ENCODE measurements around the gene RBFOX2.
"Not testable (repeated sequence)": the region's sequence is repeated elsewhere in the genome, so short reads cannot be mapped to it uniquely, and the experiment has no call there.

RBFOX2 gene

DNA sequence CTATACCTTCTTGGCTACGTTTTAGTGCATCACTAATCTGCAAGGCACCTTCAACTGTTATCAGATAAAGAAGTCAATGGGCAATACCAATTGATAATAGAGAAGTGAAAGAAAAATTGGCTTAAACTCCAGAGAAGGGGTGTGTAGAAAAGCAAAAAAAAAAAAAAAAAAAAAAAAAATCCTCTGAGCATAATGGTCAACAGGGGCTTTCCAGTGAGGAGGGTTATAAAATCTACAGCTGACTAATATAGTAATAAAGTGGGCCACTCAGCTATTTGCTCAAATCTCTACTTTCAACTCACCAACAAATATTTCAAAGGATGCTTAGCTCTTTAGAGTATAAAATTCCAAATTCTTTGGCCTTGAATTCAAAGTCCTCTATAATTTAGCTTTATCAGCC is 233.1 kb downstream of the RBFOX2 start:
- peak; percentile 11 for DNase-seq (ENCODE audit: low read depth)
- TF ChIP-seq, protein P1, sequence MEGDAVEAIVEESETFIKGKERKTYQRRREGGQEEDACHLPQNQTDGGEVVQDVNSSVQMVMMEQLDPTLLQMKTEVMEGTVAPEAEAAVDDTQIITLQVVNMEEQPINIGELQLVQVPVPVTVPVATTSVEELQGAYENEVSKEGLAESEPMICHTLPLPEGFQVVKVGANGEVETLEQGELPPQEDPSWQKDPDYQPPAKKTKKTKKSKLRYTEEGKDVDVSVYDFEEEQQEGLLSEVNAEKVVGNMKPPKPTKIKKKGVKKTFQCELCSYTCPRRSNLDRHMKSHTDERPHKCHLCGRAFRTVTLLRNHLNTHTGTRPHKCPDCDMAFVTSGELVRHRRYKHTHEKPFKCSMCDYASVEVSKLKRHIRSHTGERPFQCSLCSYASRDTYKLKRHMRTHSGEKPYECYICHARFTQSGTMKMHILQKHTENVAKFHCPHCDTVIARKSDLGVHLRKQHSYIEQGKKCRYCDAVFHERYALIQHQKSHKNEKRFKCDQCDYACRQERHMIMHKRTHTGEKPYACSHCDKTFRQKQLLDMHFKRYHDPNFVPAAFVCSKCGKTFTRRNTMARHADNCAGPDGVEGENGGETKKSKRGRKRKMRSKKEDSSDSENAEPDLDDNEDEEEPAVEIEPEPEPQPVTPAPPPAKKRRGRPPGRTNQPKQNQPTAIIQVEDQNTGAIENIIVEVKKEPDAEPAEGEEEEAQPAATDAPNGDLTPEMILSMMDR (IDR thresholded peaks at IDR 0.05; ENCODE audit: insufficient read depth, low read depth, low read length, missing control alignments): no peak
- no peak overlapping the region for H3K4me3 ChIP-seq (ENCODE audit: low read depth, low read length)

DNA sequence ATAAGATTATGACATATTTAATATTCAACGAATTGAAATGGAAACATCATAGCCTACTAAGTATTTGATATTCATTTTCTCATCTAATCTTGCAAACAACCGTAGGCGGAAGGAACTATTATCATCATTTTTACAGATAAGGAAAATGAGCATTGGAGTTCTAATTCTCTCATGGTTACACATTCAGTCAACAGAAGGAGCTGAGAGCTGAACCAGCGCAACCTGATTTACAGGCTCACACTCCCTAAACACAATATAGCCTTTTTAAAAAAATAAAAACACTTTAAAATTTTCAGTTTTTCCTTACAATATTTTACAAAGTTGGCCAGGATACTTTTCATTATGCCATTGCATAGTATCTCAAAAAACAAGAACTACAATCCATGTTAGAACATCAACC is 236.1 kb downstream of the RBFOX2 start:
- TF ChIP-seq, protein P1 (IDR thresholded peaks at IDR 0.05; ENCODE audit: insufficient read depth, low read depth, low read length, missing control alignments): no peak

DNA sequence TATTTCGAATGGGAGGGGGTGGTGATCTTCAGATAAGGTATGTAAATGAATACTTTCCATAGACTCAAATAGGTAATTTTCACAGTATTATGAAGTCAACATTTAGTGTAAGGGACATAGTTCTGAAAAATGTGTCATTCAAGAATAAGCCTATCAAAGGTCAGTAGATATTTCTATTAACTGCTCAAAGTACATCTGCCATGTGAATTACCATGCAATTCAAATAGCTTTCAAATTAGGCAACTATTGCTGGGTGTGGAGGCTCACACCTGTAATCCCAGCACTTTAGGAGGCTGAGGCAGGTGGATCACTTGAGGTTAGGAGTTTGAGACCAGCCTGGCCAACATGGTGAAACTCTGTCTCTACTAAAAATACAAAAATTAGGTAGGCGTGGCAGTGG is 236.8 kb downstream of the RBFOX2 start:
- not testable (repeated sequence) for H3K4me3 ChIP-seq (ENCODE audit: low read depth, low read length); DNase-seq (ENCODE audit: low read depth)

More for the DNA sequence above, 236.1 kb downstream of the RBFOX2 start:
- no peak for DNase-seq (ENCODE audit: low read depth)
- no peak overlapping the region for H3K4me3 ChIP-seq (ENCODE audit: low read depth, low read length)

DNA sequence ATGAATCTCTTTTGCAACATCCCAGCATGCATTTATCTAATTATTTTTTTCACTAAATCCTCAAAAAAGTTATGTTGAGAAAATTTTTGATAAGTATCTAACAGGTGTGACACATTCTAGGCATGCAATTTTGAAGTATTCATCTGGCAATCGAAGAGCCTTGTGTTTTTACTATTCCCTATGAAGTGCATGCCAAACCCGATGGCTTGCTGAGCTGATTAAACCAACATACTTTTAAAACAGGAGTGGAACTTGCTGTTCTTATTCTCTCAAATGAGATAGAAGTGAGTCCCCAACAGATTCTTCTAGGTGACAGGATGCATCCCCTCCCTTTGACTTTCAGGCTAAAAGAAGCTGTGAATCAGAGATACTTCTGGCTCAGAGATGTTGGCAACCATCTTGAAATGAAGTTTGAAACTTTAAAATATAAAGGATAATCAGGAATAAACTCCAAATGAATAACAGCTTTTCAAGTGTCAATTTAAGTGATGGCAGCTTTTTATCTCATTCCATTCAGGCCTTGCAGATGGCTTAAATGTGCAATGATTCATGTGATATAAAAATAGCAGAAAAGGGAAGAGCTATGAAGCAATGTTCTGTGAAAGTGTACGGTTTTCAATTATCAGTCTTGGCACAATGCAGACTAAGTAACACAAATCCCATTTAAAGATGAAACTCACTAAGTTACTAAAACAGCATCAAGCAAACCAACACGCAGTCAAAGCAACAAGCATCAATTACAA is 243.3 kb downstream of the RBFOX2 start:
- TF ChIP-seq, protein P1 (IDR thresholded peaks at IDR 0.05; ENCODE audit: insufficient read depth, low read depth, low read length, missing control alignments): no peak
- no peak for DNase-seq (ENCODE audit: low read depth)
- H3K4me3 ChIP-seq (ENCODE audit: low read depth, low read length): no peak overlapping the region

DNA sequence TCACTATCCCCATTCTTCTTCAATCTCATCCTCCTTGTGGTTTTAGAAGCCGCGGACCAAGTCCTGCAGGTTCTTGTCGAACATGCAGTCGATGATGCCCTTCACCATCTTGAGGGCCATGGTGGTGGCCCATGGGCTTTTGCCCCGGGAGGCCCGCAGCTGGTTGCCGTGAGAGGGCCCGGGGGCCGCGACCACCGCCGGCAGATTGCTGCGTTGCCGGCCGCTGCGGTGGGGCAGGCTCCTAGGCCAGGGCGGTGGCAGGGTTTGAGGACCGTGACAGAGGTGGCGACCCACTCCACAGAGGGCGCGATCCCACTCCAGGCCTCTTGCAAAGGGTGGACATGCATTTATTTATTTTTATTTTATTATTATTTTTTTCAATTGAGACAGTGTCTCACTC is 244.0 kb downstream of the RBFOX2 start:
- H3K4me3 ChIP-seq (ENCODE audit: low read depth, low read length): no peak overlapping the region
- TF ChIP-seq, protein P1 (IDR thresholded peaks at IDR 0.05; ENCODE audit: insufficient read depth, low read depth, low read length, missing control alignments): no peak
- no peak for DNase-seq (ENCODE audit: low read depth)

DNA sequence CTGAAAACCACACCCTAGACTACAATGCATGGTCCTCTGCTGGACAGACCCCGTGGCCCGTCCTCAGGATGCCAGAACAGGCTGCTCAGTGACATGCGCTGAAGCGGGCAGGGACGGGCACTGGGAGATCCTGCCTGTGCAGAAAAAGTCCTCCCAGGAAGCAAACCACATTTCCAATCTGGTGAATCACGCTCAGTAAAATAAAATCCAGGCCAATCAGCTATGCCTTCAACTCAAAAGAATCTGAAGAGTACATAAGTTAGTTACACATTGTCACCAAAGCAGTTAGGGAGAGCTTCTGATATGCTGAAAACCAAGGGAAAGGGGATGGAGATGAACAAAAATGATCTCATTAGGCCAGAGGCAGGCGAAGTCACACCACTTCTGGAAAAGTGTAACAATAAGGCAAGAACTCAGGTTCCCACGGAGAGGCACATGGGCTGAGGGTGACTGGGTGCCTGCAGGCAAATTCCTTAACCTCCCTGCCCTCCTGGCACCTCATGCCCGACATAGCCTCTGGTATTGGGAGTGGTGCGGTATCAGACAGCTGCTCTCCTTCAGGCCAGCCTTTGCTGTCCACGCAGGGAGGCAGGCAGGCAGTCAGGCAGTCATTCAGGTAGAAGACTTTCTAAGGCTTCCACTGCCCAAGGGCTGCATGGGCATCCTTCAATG is 244.5 kb downstream of the RBFOX2 start:
- no peak for DNase-seq (ENCODE audit: low read depth)
- H3K4me3 ChIP-seq (ENCODE audit: low read depth, low read length): no peak overlapping the region
- TF ChIP-seq, protein P1 (IDR thresholded peaks at IDR 0.05; ENCODE audit: insufficient read depth, low read depth, low read length, missing control alignments): no peak

DNA sequence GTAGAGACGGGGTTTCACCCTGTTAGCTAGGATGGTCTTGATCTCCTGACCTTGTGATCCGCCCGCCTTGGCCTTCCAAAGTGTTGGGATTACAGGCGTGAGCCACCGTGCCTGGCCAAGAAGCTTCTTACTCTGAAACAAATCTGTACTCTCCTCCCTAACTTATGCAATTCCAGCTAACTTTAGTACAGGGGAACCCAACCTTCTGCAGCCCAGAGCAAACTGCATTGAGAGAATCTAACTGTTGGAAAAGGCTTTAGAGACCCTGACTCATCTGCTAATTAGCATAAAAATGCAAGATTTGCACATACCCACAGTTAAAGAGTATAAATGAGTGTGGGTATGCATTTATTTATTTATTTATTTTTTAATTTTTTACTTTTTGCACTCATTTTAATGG is 246.1 kb downstream of the RBFOX2 start:
- TF ChIP-seq, protein P1 (IDR thresholded peaks at IDR 0.05; ENCODE audit: insufficient read depth, low read depth, low read length, missing control alignments): no peak
- no peak for DNase-seq (ENCODE audit: low read depth)
- no peak overlapping the region for H3K4me3 ChIP-seq (ENCODE audit: low read depth, low read length)
